Measurements from ENCODE around the gene MMP25.
"Not testable (repeated sequence)": the region's sequence is repeated elsewhere in the genome, so short reads cannot be mapped to it uniquely, and the experiment has no call there.

The MMP25 gene

GRCh38 chr16:3055734-3056115 is 9.4 kb downstream of the MMP25 start:
- not testable (repeated sequence) for DNase-seq (ENCODE audit: low spot score)

GRCh38 chr16:3056336-3057180 is 10.2 kb downstream of the MMP25 start:
- DNase-seq (ENCODE audit: low spot score) = no peak

GRCh38 chr16:3057181-3058138 is 11.1 kb downstream of the MMP25 start:
- no peak for DNase-seq (ENCODE audit: low spot score)

GRCh38 chr16:3058139-3059030 is 12.0 kb downstream of the MMP25 start:
- peak; percentile 59 for DNase-seq (ENCODE audit: low spot score)

- DNase-seq (ENCODE audit: low spot score) = peak; percentile 85
Measured at GRCh38 chr16:3059041-3059722, 12.8 kb downstream of the MMP25 start.

- no peak for DNase-seq (ENCODE audit: low spot score)
Measured at GRCh38 chr16:3059723-3060242, 13.4 kb downstream of the MMP25 start.

- no peak for DNase-seq (ENCODE audit: low spot score)
Measured at GRCh38 chr16:3060339-3061127, 14.2 kb downstream of the MMP25 start.

- no peak for DNase-seq (ENCODE audit: low spot score)
Measured at GRCh38 chr16:3062553-3062952, 16.2 kb downstream of the MMP25 start.

- no peak for DNase-seq (ENCODE audit: low spot score)
Measured at GRCh38 chr16:3063625-3064386, 17.4 kb downstream of the MMP25 start.

GRCh38 chr16:3065069-3065741 is 18.8 kb downstream of the MMP25 start, which contains the start of gene IL32:
IL32 (plus strand) TSS chr16:3065640; CDS start chr16:3065812, 172 bp downstream.
- DNase-seq (ENCODE audit: low spot score) = peak; percentile 84

GRCh38 chr16:3065742-3066439 is 19.5 kb downstream of the MMP25 start:
- DNase-seq (ENCODE audit: low spot score) = no peak

- no peak for DNase-seq (ENCODE audit: low spot score)
Measured at GRCh38 chr16:3066440-3066748, 20.0 kb downstream of the MMP25 start.

GRCh38 chr16:3068487-3068886 is 22.1 kb downstream of the MMP25 start:
- DNase-seq (ENCODE audit: low spot score) = no peak

GRCh38 chr16:3069146-3069545 is 22.8 kb downstream of the MMP25 start:
- not testable (repeated sequence) for DNase-seq (ENCODE audit: low spot score)

GRCh38 chr16:3070608-3071111 is 24.3 kb downstream of the MMP25 start:
- no peak for DNase-seq (ENCODE audit: low spot score)

- DNase-seq (ENCODE audit: low spot score) = no peak
Measured at GRCh38 chr16:3071655-3072054, 25.3 kb downstream of the MMP25 start.

- peak; percentile 54 for DNase-seq (ENCODE audit: low spot score)
Measured at GRCh38 chr16:3072148-3072547, 25.8 kb downstream of the MMP25 start.
